Stimulated activated CD8-positive, alpha-beta memory T cell treated with anti-CD3 and anti-CD28 coated beads, Interleukin-4, amount 100 ng/mL, for 24 hours (primary cell): ENCODE data around the gene XDH.

Experiments used
- DNase-seq: peaks from one replicate; pipeline ENCODE4 v3.0.0-alpha.2; 2020; ENCODE audit warnings: low read depth

The XDH gene

GRCh38 chr2:31329081-31329625 is 85.4 kb downstream of the XDH start:
- no peak for DNase-seq

- DNase-seq = no peak
These were observed 86.5 kb downstream of the XDH start for GRCh38 chr2:31328026-31328425.

GRCh38 chr2:31327505-31327904 is 87.0 kb downstream of the XDH start:
- no peak for DNase-seq

GRCh38 chr2:31324016-31324633 is 90.4 kb downstream of the XDH start:
- DNase-seq = no peak

- DNase-seq = no peak
These were observed 92.2 kb downstream of the XDH start for GRCh38 chr2:31322371-31322770.

GRCh38 chr2:31319406-31320175 is 95.0 kb downstream of the XDH start:
- no peak for DNase-seq

GRCh38 chr2:31318361-31319336 is 95.9 kb downstream of the XDH start:
- DNase-seq = peak; percentile 11

GRCh38 chr2:31317396-31317795 is 97.1 kb downstream of the XDH start:
- DNase-seq = no peak

GRCh38 chr2:31314761-31315160 is 99.8 kb downstream of the XDH start:
- DNase-seq = no peak

GRCh38 chr2:31312898-31313297 is 101.6 kb downstream of the XDH start:
- no peak for DNase-seq

GRCh38 chr2:31304816-31305215 is 109.7 kb downstream of the XDH start:
- no peak for DNase-seq

GRCh38 chr2:31302940-31303563 is 111.5 kb downstream of the XDH start:
- no peak for DNase-seq

- DNase-seq = no peak
These were observed 114.2 kb downstream of the XDH start for GRCh38 chr2:31300309-31300708.

- no peak for DNase-seq
These were observed 115.0 kb downstream of the XDH start for GRCh38 chr2:31299547-31299946.

- DNase-seq = no peak
These were observed 116.8 kb downstream of the XDH start for GRCh38 chr2:31297751-31298150.

GRCh38 chr2:31296641-31297287 is 117.8 kb downstream of the XDH start:
- DNase-seq = no peak

- no peak for DNase-seq
These were observed 120.3 kb downstream of the XDH start for GRCh38 chr2:31294196-31294595.

- no peak for DNase-seq
These were observed 126.9 kb downstream of the XDH start for GRCh38 chr2:31287654-31288053.

- DNase-seq = no peak
These were observed 127.5 kb downstream of the XDH start for GRCh38 chr2:31286961-31287550.

- DNase-seq = no peak
These were observed 128.3 kb downstream of the XDH start for GRCh38 chr2:31286230-31286629.
